Skeletal muscle satellite cell (primary cell): ENCODE measurements around the gene OR52N2. TPM values are rescaled to one million over a fixed set of nuclear protein-coding genes. Genes with fewer than 3 reads are reported as not detected.

Experiments
- H3K27me3 ChIP-seq: 2 replicates; pipeline ENCODE4 v1.7.0; 2013; ENCODE audit warnings: low read length; ENCODE audit not compliant: control insufficient read depth, insufficient read depth
- H3K36me3 ChIP-seq: 2 replicates; pipeline ENCODE4 v1.7.0; 2013; ENCODE audit warnings: mild to moderate bottlenecking, control low read depth, low read length; ENCODE audit not compliant: insufficient read depth
- H3K4me1 ChIP-seq: 2 replicates; pipeline ENCODE4 v1.7.0; 2013; ENCODE audit warnings: low read length; ENCODE audit not compliant: control insufficient read depth, insufficient read depth
- H3K4me2 ChIP-seq: 2 replicates; pipeline ENCODE4 v1.7.0; 2013; ENCODE audit warnings: mild to moderate bottlenecking, low read length
- H3K4me3 ChIP-seq: 2 replicates; pipeline ENCODE4 v1.7.0; 2013; ENCODE audit warnings: low read length
- H3K9ac ChIP-seq: 2 replicates; pipeline ENCODE4 v1.7.0; 2013; ENCODE audit warnings: mild to moderate bottlenecking, low read depth, low read length, moderate library complexity
- H3K9me3 ChIP-seq: replicated peaks from 2 replicates; pipeline ENCODE4 v1.7.0; 2013; ENCODE audit warnings: mild to moderate bottlenecking, control low read depth, low read length
- total RNA-seq: library from RNA; depleted of rRNA; stranded (reverse); fragments of >200 nt; gene quantifications from 2 replicates; pipeline ENCODE4 v1.2.3, GENCODE V29; 2012; rRNA removed

The OR52N2 gene
- total RNA-seq: not detected in 2 replicates

GRCh38 chr11:5808500-5809121 is at the start of gene OR52N2:
TSS of gene OR52N2 (plus strand) at chr11:5808924. CDS start at chr11:5820336, 11,412 bp downstream.
- peak within 1 kb of the TSS; percentile 51 for H3K9ac ChIP-seq
- peaks cover 9% of the 10 kb centered on the region for H3K27me3 ChIP-seq
- H3K4me2 ChIP-seq: peak within 1 kb of the TSS; percentile 86
- peak within 1 kb of the TSS; percentile 69 for H3K4me3 ChIP-seq
- H3K36me3 ChIP-seq: no peaks in the 10 kb centered on the region
- no peaks in the 10 kb centered on the region for H3K9me3 ChIP-seq
- H3K4me1 ChIP-seq: peaks cover 3% of the 10 kb centered on the region

GRCh38 chr11:5767056-5767455 is 41.7 kb upstream of the OR52N2 start:
- H3K9ac ChIP-seq: no peak overlapping the region
- no peaks in the 10 kb centered on the region for H3K27me3 ChIP-seq
- no peak overlapping the region for H3K4me2 ChIP-seq
- no peaks in the 10 kb centered on the region for H3K4me1 ChIP-seq
- H3K36me3 ChIP-seq: no peaks in the 10 kb centered on the region
- H3K9me3 ChIP-seq: no peaks in the 10 kb centered on the region
- no peak overlapping the region for H3K4me3 ChIP-seq

- Histone ChIP-seq H3K36me3 (no peaks in the 10 kb centered on the region), H3K27me3 (no peaks in the 10 kb centered on the region), H3K4me2 (no peak within 1 kb of the TSS), H3K9me3 (no peaks in the 10 kb centered on the region), H3K4me3 (no peak within 1 kb of the TSS), H3K9ac (no peak within 1 kb of the TSS), H3K4me1 (no peaks in the 10 kb centered on the region)
Observed at GRCh38 chr11:5783255-5783654, 25.5 kb upstream of the OR52N2 start, which contains the start of gene OR52N5. TSS of gene OR52N5 (minus strand) at chr11:5783355. CDS start at chr11:5778634, 4,721 bp downstream.

- Histone ChIP-seq H3K9ac (no peak within 1 kb of the TSS), H3K27me3 (no peaks in the 10 kb centered on the region), H3K4me3 (no peak within 1 kb of the TSS)
Observed at GRCh38 chr11:5791165-5791564, 17.6 kb upstream of the OR52N2 start, which contains the start of gene OR52N1. TSS of gene OR52N1 (minus strand) at chr11:5791265. CDS start at chr11:5788816, 2,449 bp downstream.

DNA sequence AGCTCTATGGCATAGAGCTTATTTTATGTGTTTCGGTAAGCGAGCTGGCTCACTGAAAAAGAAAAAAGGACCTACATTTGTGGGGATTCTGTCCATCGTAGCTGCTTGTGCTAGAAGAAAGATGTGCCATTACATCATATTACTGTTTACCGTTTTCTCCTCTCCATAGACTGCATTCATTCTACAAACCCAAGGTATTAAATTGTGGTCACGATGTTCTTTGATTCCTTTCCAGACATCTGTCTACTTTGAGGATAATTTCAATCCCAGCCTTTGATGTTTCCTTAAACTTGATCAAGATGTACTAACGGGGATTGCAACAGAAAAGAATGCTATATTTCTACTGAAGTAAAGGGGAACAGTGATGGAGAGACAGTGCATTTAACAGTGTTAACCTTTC is 12.2 kb upstream of the OR52N2 start:
- H3K9ac ChIP-seq: no peak overlapping the region
- no peaks in the 10 kb centered on the region for H3K4me1 ChIP-seq
- no peaks in the 10 kb centered on the region for H3K9me3 ChIP-seq
- no peak overlapping the region for H3K4me2 ChIP-seq
- H3K36me3 ChIP-seq: no peaks in the 10 kb centered on the region
- H3K4me3 ChIP-seq: no peak overlapping the region
- peaks cover 5% of the 10 kb centered on the region for H3K27me3 ChIP-seq

More at GRCh38 chr11:5791165-5791564, 17.6 kb upstream of the OR52N2 start, which contains the start of gene OR52N1:
- Histone ChIP-seq H3K9me3 (no peaks in the 10 kb centered on the region), H3K36me3 (no peaks in the 10 kb centered on the region), H3K4me1 (no peaks in the 10 kb centered on the region), H3K4me2 (no peak within 1 kb of the TSS)

- peaks cover 3% of the 10 kb centered on the region for H3K4me1 ChIP-seq
- no peak overlapping the region for H3K4me3 ChIP-seq
- no peak overlapping the region for H3K9ac ChIP-seq
- H3K9me3 ChIP-seq: no peaks in the 10 kb centered on the region
- H3K27me3 ChIP-seq: peaks cover 14% of the 10 kb centered on the region
- no peaks in the 10 kb centered on the region for H3K36me3 ChIP-seq
- H3K4me2 ChIP-seq: no peak overlapping the region
Observed at GRCh38 chr11:5803982-5804381, 4.7 kb upstream of the OR52N2 start.

DNA sequence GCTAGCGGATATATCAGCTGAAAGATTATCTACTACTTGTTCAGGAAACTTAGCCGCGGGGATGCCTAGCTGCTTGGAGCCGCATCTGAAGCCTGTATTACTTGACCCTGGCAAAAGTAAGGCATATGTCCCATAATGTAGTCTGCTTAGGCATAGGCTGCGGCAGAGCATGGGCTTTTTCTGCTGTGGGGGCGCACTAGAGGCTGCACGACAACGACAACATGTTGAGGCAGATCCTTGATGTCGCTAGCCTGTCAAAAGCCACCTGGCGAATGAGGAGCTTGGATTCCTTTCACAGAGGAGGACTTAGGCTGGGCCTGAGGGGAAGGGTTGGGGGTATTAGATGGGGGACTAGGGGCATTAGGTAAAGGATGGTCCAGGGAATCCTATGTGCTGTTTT is 1.1 kb upstream of the OR52N2 start:
- H3K4me1 ChIP-seq: peaks cover 3% of the 10 kb centered on the region
- no peaks in the 10 kb centered on the region for H3K36me3 ChIP-seq
- H3K27me3 ChIP-seq: peaks cover 9% of the 10 kb centered on the region
- H3K9me3 ChIP-seq: no peaks in the 10 kb centered on the region
- no peak overlapping the region for H3K9ac ChIP-seq
- no peak overlapping the region for H3K4me3 ChIP-seq
- H3K4me2 ChIP-seq: no peak overlapping the region

DNA sequence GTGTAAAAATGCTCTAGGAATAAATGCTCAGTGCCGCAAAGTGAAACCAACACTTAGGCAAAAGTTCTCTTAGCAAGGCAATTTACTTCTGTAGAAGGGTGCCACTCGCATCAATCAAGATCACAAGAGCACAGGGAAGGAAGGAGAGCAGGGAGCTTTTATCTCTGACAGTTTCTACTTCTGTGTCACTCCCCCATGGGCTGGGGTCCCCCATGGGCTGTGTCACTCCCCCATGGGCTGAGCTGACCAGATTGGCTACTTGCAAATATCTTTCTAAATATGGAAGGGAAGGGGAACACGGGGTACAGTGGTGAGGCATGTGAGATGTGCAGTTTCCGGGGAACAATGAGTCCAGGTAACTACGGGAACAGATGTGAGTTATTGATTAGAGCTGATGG is 397 bp downstream of the OR52N2 start:
- H3K4me3 ChIP-seq: peak overlapping the region; percentile 69
- peak overlapping the region; percentile 86 for H3K4me2 ChIP-seq
- H3K9ac ChIP-seq: peak overlapping the region; percentile 51

DNA sequence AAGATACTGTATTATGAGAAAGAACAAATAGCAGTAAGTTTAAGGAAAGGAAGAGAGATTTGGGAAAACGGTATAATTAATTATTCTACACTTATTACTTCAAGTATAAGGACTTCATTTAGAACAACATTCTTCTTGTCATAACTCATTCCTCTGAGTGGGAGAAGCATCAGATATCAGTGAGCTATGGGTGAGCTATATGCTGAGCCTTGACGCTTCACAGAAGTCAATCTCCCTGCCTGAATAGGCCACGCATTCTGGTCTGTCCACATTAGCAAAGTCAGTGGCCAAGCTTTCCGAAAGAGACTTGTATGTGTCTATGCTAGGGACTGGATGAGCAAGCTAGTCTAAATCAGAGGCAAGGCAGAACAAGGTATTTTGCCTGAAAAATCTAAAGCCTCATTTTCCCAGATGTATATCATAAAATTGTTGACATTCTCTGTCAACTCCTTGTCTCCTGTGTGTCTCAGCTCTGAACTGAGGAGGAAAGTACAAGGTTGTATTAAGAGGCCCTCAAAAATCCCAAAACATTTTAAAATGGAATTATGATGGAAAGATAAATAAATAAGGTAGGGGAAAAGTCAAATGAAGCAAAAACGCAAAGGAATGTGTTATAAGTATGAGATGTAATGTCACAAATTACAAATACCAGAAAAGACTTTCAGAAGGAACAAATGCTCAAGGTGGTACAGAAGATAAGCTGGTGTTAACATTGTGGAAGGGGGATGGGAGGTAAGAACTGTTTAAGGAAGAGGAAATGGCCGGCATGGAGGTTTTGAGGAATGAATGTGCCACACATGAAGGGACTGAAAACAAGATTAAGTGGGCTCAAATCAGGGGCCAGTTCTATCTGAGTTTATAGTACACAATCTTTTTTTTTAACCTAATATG is 1.4 kb downstream of the OR52N2 start:
- no peak overlapping the region for H3K4me2 ChIP-seq
- H3K36me3 ChIP-seq: no peaks in the 10 kb centered on the region
- peaks cover 9% of the 10 kb centered on the region for H3K27me3 ChIP-seq
- H3K4me1 ChIP-seq: peaks cover 3% of the 10 kb centered on the region
- no peak overlapping the region for H3K4me3 ChIP-seq
- no peak overlapping the region for H3K9ac ChIP-seq
- no peaks in the 10 kb centered on the region for H3K9me3 ChIP-seq

More for the DNA sequence above, 397 bp downstream of the OR52N2 start:
- Histone ChIP-seq H3K36me3 (no peaks in the 10 kb centered on the region), H3K4me1 (peaks cover 3% of the 10 kb centered on the region), H3K9me3 (no peaks in the 10 kb centered on the region), H3K27me3 (peaks cover 9% of the 10 kb centered on the region)

DNA sequence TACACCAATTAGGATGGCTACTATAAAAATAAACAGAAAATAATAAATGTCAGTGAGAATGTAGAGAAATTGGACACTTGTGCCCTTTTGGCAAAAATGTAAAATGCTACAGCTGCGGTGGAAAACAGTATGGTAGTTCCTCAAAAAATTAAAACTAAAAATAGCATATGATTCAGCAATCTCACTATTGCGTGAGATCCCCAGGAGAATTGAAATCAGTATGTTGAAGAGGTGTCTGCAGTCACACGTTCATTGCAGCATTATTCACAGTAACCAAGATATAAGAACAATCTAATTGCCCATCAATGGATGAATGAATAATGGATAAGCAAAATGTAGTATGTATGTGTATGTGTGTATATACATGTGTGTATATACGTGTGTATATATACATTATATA is 6.8 kb downstream of the OR52N2 start:
- Histone ChIP-seq H3K9ac (no peak overlapping the region), H3K27me3 (no peaks in the 10 kb centered on the region), H3K4me1 (no peaks in the 10 kb centered on the region)

GRCh38 chr11:5818245-5818886 is 9.6 kb downstream of the OR52N2 start:
- Histone ChIP-seq H3K27me3 (no peaks in the 10 kb centered on the region), H3K9ac (no peak overlapping the region), H3K4me3 (no peak overlapping the region), H3K4me1 (no peaks in the 10 kb centered on the region), H3K9me3 (no peaks in the 10 kb centered on the region), H3K36me3 (no peaks in the 10 kb centered on the region), H3K4me2 (no peak overlapping the region)

More for the DNA sequence above, 6.8 kb downstream of the OR52N2 start:
- no peaks in the 10 kb centered on the region for H3K9me3 ChIP-seq
- no peak overlapping the region for H3K4me3 ChIP-seq
- H3K36me3 ChIP-seq: no peaks in the 10 kb centered on the region
- H3K4me2 ChIP-seq: no peak overlapping the region
